Smooth muscle cell (in vitro differentiated cells): ENCODE measurements around the gene RTN1. TPM values are rescaled to one million over a fixed set of nuclear protein-coding genes. Genes with fewer than 3 reads are reported as not detected.

ENCODE experiments used
- DNase-seq: peaks from one replicate; lab custom pipeline; 2025; ENCODE audit not compliant: unreplicated experiment; lab: John Stamatoyannopoulos, UW
- H2AFZ ChIP-seq: fragments of 200-600 bp; sonication (generic); 2 replicates; pipeline ENCODE4 v1.6.0; 2016; ENCODE audit warnings: antibody characterized with exemption, low read depth, mild to moderate bottlenecking
- H3F3A ChIP-seq: fragments of 200-600 bp; sonication (generic); 2 replicates; pipeline ENCODE4 v1.6.0; 2017; ENCODE audit warnings: antibody characterized with exemption, low read depth
- H3K27ac ChIP-seq: fragments of 200-600 bp; sonication (generic); 2 replicates; pipeline ENCODE4 v1.5.1; 2016; ENCODE audit warnings: low read depth, mild to moderate bottlenecking
- H3K27me3 ChIP-seq: fragments of 200-600 bp; sonication (generic); 2 replicates; pipeline ENCODE4 v1.6.1; 2016; ENCODE audit warnings: low read depth, mild to moderate bottlenecking
- H3K36me3 ChIP-seq: fragments of 200-600 bp; sonication (generic); 2 replicates; pipeline ENCODE4 v1.5.1; 2016; ENCODE audit warnings: low read depth
- H3K4me1 ChIP-seq: fragments of 200-600 bp; sonication (generic); 2 replicates; pipeline ENCODE4 v1.5.1; 2016; ENCODE audit warnings: low read depth
- H3K4me2 ChIP-seq: fragments of 200-600 bp; sonication (generic); 2 replicates; pipeline ENCODE4 v1.6.0; 2016; ENCODE audit warnings: mild to moderate bottlenecking
- H3K4me3 ChIP-seq: fragments of 200-600 bp; sonication (generic); 2 replicates; pipeline ENCODE4 v1.5.1; 2016; ENCODE audit warnings: mild to moderate bottlenecking
- H3K79me2 ChIP-seq: fragments of 200-600 bp; sonication (generic); 2 replicates; pipeline ENCODE4 v1.6.0; 2016; ENCODE audit warnings: low read depth, mild to moderate bottlenecking
- H3K9ac ChIP-seq: fragments of 200-600 bp; sonication (generic); 2 replicates; pipeline ENCODE4 v1.6.0; 2016; ENCODE audit warnings: low read depth
- H3K9me3 ChIP-seq: fragments of 200-600 bp; sonication (generic); replicated peaks from 2 replicates; pipeline ENCODE4 v1.5.1; 2016; ENCODE audit warnings: low read depth
- H4K20me1 ChIP-seq: fragments of 200-600 bp; sonication (generic); 2 replicates; pipeline ENCODE4 v1.6.0; 2016; ENCODE audit warnings: low read depth
- CTCF ChIP-seq: fragments of 200-600 bp; sonication (generic); IDR thresholded peaks from 2 replicates; pipeline ENCODE4 v1.5.1; 2017; ENCODE audit warnings: borderline replicate concordance, mild to moderate bottlenecking, antibody characterized with exemption; ENCODE audit not compliant: insufficient read depth, poor library complexity, severe bottlenecking
- WGBS: methylation state at CpG from one replicate; pipeline ENCODE4 v1.1.7; 2016; ENCODE audit warnings: low lambda C conversion rate; 5-methylcytosine and 5-hydroxymethylcytosine counted together
- polyA plus RNA-seq: library from polyadenylated mRNA; unstranded; fragments of >200 nt; fragmentation: Nextera tagmentation; extraction: Ambion mirVana; gene quantifications from 2 replicates; pipeline ENCODE4 v1.2.1, GENCODE V29; 2016
- total RNA-seq: library from RNA; depleted of rRNA; stranded (reverse); fragments of >200 nt; gene quantifications from 2 replicates; pipeline ENCODE4 v1.2.3, GENCODE V29; 2014

The RTN1 gene
- total and polyA plus RNA-seq, 2 experiments from 2014 or later: not detected

GRCh38 chr14:59704054-59704645, 166.4 kb downstream of the RTN1 start:
- no peak overlapping the region for H3K4me3 ChIP-seq
- DNase-seq: no peak
- no peaks in the 10 kb centered on the region for H3K4me1 ChIP-seq
- H3K79me2 ChIP-seq: no peaks in the 10 kb centered on the region
- no peak overlapping the region for H3K4me2 ChIP-seq
- H4K20me1 ChIP-seq: no peaks in the 10 kb centered on the region
- no peak overlapping the region for H2AFZ ChIP-seq
- no peak for TF ChIP-seq CTCF
- H3K27me3 ChIP-seq: peaks cover 17% of the 10 kb centered on the region
- H3K9me3 ChIP-seq: no peaks in the 10 kb centered on the region
- no peak overlapping the region for H3K27ac ChIP-seq
- H3K9ac ChIP-seq: no peak overlapping the region
- WGBS: 92% methylated on average over 5 of the region's 5 CpGs
- no peaks in the 10 kb centered on the region for H3K36me3 ChIP-seq
- H3F3A ChIP-seq: no peaks in the 10 kb centered on the region

GRCh38 chr14:59699442-59699841, 171.1 kb downstream of the RTN1 start:
- H3K9me3 ChIP-seq: no peaks in the 10 kb centered on the region
- H2AFZ ChIP-seq: no peak overlapping the region
- no peak overlapping the region for H3K4me2 ChIP-seq
- H3F3A ChIP-seq: no peaks in the 10 kb centered on the region
- H3K27me3 ChIP-seq: no peaks in the 10 kb centered on the region
- no peak overlapping the region for H3K4me3 ChIP-seq
- H3K4me1 ChIP-seq: no peaks in the 10 kb centered on the region
- no peak for DNase-seq
- no peaks in the 10 kb centered on the region for H3K79me2 ChIP-seq
- H4K20me1 ChIP-seq: no peaks in the 10 kb centered on the region
- no peaks in the 10 kb centered on the region for H3K36me3 ChIP-seq
- WGBS: 93% methylated on average over 2 of the region's 2 CpGs
- H3K9ac ChIP-seq: no peak overlapping the region
- no peak for TF ChIP-seq CTCF
- H3K27ac ChIP-seq: no peak overlapping the region

GRCh38 chr14:59698793-59699192, 171.8 kb downstream of the RTN1 start:
- H3K9me3 ChIP-seq: no peaks in the 10 kb centered on the region
- no peak overlapping the region for H3K4me2 ChIP-seq
- TF ChIP-seq CTCF: no peak
- H3K27me3 ChIP-seq: no peaks in the 10 kb centered on the region
- H3K27ac ChIP-seq: no peak overlapping the region
- no peaks in the 10 kb centered on the region for H4K20me1 ChIP-seq
- H3K79me2 ChIP-seq: no peaks in the 10 kb centered on the region
- no peaks in the 10 kb centered on the region for H3K36me3 ChIP-seq
- no peak overlapping the region for H3K4me3 ChIP-seq
- H3K9ac ChIP-seq: no peak overlapping the region
- no peaks in the 10 kb centered on the region for H3K4me1 ChIP-seq
- WGBS: 91% methylated on average over 2 of the region's 2 CpGs
- DNase-seq: no peak
- H3F3A ChIP-seq: no peaks in the 10 kb centered on the region
- H2AFZ ChIP-seq: no peak overlapping the region

- H3K4me2 ChIP-seq: no peak overlapping the region
Observed at GRCh38 chr14:59695198-59695597, 175.4 kb downstream of the RTN1 start.

More at GRCh38 chr14:59695198-59695597, 175.4 kb downstream of the RTN1 start:
- no peak for TF ChIP-seq CTCF
- H3K27me3 ChIP-seq: no peaks in the 10 kb centered on the region
- H3K9ac ChIP-seq: no peak overlapping the region
- no peaks in the 10 kb centered on the region for H3K36me3 ChIP-seq
- no peaks in the 10 kb centered on the region for H3F3A ChIP-seq
- no peaks in the 10 kb centered on the region for H3K9me3 ChIP-seq
- 68% methylated on average over 5 of the region's 5 CpGs for WGBS
- no peaks in the 10 kb centered on the region for H4K20me1 ChIP-seq
- H3K79me2 ChIP-seq: no peaks in the 10 kb centered on the region
- no peaks in the 10 kb centered on the region for H3K4me1 ChIP-seq
- H3K27ac ChIP-seq: no peak overlapping the region
- H2AFZ ChIP-seq: no peak overlapping the region
- no peak overlapping the region for H3K4me3 ChIP-seq
- DNase-seq: no peak
